GM12891 (cell line): ENCODE measurements around the gene ZNF789.

Source experiments
- POLR2A ChIP-seq: IDR thresholded peaks from 2 replicates; pipeline ENCODE4 v1.6.1; 2011; ENCODE audit warnings: low read depth, low read length, control low read depth
- SPI1 ChIP-seq: IDR thresholded peaks from 2 replicates; pipeline ENCODE4 v1.6.1; 2011; ENCODE audit warnings: low read depth, low read length, control low read depth

DNA sequence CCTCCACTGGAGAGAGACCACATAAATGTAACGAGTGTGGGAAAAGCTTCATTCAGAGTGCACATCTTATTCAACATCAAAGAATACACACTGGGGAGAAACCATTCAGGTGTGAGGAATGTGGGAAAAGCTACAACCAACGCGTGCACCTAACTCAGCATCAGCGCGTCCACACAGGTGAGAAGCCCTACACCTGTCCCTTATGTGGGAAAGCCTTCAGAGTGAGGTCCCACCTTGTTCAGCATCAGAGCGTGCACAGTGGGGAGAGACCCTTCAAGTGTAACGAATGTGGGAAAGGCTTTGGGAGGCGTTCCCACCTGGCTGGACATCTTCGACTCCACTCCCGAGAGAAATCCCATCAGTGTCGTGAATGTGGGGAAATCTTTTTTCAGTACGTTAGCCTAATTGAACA, 58.7 kb downstream of the ZNF789 start:
- TF ChIP-seq SPI1 (no peak), POLR2A (no peak)
